Activated CD8-positive, alpha-beta memory T cell treated with anti-CD3 and anti-CD28 coated beads for 36 hours (primary cell): ENCODE measurements around the gene ELK4. TPM values are rescaled to one million over a fixed set of nuclear protein-coding genes. Genes with fewer than 3 reads are reported as not detected.

Source experiments
- CTCF ChIA-PET: fragments of 350-600 bp; sonication (Branson Sonifier 250); formaldehyde crosslinking; loops from one replicate; lab custom pipeline; 2021; ENCODE audit warnings: antibody characterized with exemption; lab: Charles Lee
- POLR2A ChIA-PET: fragments of 350-600 bp; sonication (Branson Sonifier 250); formaldehyde crosslinking; loops from one replicate; lab custom pipeline; 2021; ENCODE audit warnings: antibody characterized with exemption; lab: Charles Lee
- total RNA-seq, 2 experiments: library from RNA; stranded (reverse); gene quantifications; one replicate each; pipeline ENCODE4 v1.2.3, GENCODE V29; 2021

Gene ELK4
- total RNA-seq, 2 experiments from 2014 or later: 70.3 to 71.0 TPM

DNA sequence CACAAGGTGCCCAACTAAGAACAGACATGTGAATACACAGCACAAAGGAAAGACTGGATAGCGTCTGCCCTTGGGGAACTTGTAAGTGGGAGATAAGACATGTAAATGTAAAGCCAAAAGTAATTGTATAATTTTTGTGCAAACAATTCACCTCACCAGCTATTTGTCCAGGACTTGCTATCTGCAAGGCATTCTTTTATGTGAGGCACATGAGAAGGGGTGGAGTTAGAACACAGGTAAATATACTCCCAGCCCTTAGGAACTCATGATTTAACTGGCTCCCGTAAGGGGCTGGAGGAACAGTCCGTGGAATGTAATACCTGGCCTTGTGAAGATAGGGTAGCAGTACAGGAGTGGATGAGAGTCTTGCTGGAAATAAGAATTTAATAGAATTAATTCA is 66.0 kb downstream of the ELK4 start:
- ChIA-PET POLR2A (no interaction called here), CTCF (interaction anchor here (1.3 kb wide), 1 partner anchor 26 kb away, joined by 4 read pairs; no protein-coding TSS in a partner anchor)

DNA sequence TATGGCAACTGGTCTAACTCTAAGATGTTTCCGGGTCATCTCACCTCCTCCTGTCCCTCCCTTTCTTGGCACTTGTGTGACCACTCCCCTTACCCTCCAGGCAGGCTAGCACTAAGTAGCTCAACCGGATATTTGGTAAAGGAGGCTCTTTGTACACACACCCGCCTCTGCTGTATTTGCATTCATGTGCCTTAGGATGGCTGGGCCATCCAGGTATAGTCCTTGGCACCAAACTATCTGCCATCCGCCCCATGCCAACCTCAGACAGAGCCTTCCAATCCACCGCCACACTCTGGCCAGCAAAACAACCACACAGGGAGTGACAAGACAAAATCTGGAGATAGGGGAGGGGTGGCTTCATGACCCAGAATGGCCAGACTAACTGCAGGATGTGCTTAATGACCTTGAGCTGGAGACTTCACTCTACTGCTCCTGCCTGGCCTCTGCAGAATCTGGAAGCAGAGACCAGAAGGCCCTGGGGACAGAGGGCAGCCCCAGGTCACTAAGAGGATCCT is 67.8 kb downstream of the ELK4 start:
- CTCF ChIA-PET: no interaction called here
- POLR2A ChIA-PET: interaction anchor here (0.7 kb wide), 1 partner anchor 14 kb away, joined by 3 read pairs; no protein-coding TSS in a partner anchor

DNA sequence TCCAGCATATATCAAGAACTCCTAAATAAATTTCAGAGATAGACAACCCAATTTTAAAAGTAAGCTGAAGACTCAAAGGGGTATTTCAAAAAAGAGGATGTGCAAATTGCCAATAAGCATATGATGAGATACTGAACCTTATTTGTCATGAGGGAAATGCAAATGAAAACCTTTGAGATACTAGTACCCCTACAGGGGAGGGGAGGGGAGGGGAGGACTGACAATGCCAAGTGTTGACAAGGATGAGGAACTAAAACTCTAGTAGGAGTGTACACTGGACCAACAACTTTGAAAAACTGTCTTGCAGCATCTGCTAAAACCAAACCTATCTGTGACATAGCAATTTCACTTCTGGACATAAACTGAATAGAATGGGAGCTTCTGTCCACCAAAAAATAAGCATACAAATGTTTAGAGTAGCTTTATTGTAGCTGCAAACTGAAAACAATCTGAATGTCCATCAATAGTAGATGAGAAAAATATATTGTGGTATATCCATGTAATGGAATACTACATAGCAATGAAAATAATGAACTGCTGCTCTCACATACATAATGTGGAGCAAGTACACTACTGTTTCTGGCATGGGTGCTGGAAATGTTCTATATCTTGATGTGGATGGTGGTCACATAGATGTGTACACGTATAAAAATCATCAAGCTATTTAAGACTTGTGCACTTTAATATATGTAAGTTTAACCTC is 70.2 kb downstream of the ELK4 start:
- POLR2A ChIA-PET: no interaction called here
- CTCF ChIA-PET: interaction anchor here (1.0 to 1.2 kb wide), 3 partner anchors 8 to 97 kb away, joined by 3 read pairs; no protein-coding TSS in a partner anchor

Other genes with a start within 250 kb of the ELK4 start
- under 1 TPM in 1 of 2 experiments, not detected in 1; 0.57 TPM for gene LEMD1, start 210.0 kb downstream of the ELK4 start, total RNA-seq
- under 1 TPM; 0.06 to 0.15 TPM for gene BLACAT1, start 176.0 kb downstream of the ELK4 start, total RNA-seq
- gene CDK18, start 127.3 kb downstream of the ELK4 start, total RNA-seq: 1 to 10 TPM; 2.3 to 2.5 TPM
- gene SLC45A3, start 48.5 kb upstream of the ELK4 start, total RNA-seq: under 1 TPM; 0.19 to 0.57 TPM
- 100 to 1,000 TPM; 150 to 159 TPM for gene NUCKS1, start 118.2 kb upstream of the ELK4 start, total RNA-seq
- gene RAB29, start 143.5 kb upstream of the ELK4 start, total RNA-seq: 10 to 100 TPM; 34.1 TPM
- gene SLC41A1, start 181.2 kb upstream of the ELK4 start, total RNA-seq: 10 to 100 TPM; 28.8 to 29.4 TPM
- under 1 TPM in 1 of 2 experiments, not detected in 1; 0.31 TPM for gene PM20D1, start 218.1 kb upstream of the ELK4 start, total RNA-seq